Osteoblast (primary cell): Measurements from ENCODE around the gene SLAMF6. TPM values are rescaled to one million over a fixed set of nuclear protein-coding genes. Genes with fewer than 3 reads are reported as not detected.

Experiments
- DNase-seq: peaks from one replicate; pipeline ENCODE4 v3.0.0; 2011; ENCODE audit warnings: low spot score, mixed read lengths; ENCODE audit not compliant: insufficient read length; ENCODE audit errors: missing footprints
- H2AFZ ChIP-seq: 2 replicates; pipeline ENCODE4 v1.6.0; 2011; ENCODE audit warnings: mild to moderate bottlenecking, low read length
- H3K27ac ChIP-seq: 2 replicates; pipeline ENCODE4 v1.5.1; 2011; ENCODE audit warnings: mild to moderate bottlenecking, low read depth, low read length, moderate library complexity
- H3K27me3 ChIP-seq: 2 replicates; pipeline ENCODE4 v1.6.0; 2012; ENCODE audit warnings: mild to moderate bottlenecking, control low read depth, inconsistent platforms, low read length, moderate library complexity; ENCODE audit not compliant: insufficient read depth
- H3K36me3 ChIP-seq: 2 replicates; pipeline ENCODE4 v1.5.1; 2011; ENCODE audit warnings: mild to moderate bottlenecking, low read length, control low read depth, moderate library complexity; ENCODE audit not compliant: insufficient read depth
- H3K4me1 ChIP-seq: 2 replicates; pipeline ENCODE4 v1.5.1; 2011; ENCODE audit warnings: mild to moderate bottlenecking, low read length, control low read depth, moderate library complexity; ENCODE audit not compliant: insufficient read depth
- H3K4me2 ChIP-seq: 2 replicates; pipeline ENCODE4 v1.6.0; 2011; ENCODE audit warnings: mild to moderate bottlenecking, low read length; ENCODE audit not compliant: insufficient read depth
- H3K4me3 ChIP-seq: fragments of 200-600 bp; sonication (generic); 3 replicates; pipeline ENCODE4 v1.5.1; 2012; ENCODE audit warnings: mild to moderate bottlenecking, low read length, inconsistent platforms; ENCODE audit not compliant: insufficient read depth
- H3K79me2 ChIP-seq: 2 replicates; pipeline ENCODE4 v1.6.0; 2012; ENCODE audit warnings: mild to moderate bottlenecking, low read length, control low read depth, inconsistent platforms; ENCODE audit not compliant: insufficient read depth
- H3K9me3 ChIP-seq: 2 replicates; pipeline ENCODE4 v1.5.1; 2011; ENCODE audit warnings: low read depth, low read length, control low read depth
- H4K20me1 ChIP-seq: 2 replicates; pipeline ENCODE4 v1.6.0; 2012; ENCODE audit warnings: mild to moderate bottlenecking, low read length, control low read depth; ENCODE audit not compliant: insufficient read depth
- total RNA-seq: library from RNA; depleted of rRNA; stranded (reverse); fragments of >200 nt; gene quantifications from 2 replicates; pipeline ENCODE4 v1.2.3, GENCODE V29; 2012
- TF ChIP-seq, protein P1 (sequence below): IDR thresholded peaks from 2 replicates; pipeline ENCODE4 v1.5.1; 2011; ENCODE audit warnings: mild to moderate bottlenecking, low read depth, low read length, moderate library complexity; ENCODE audit errors: extremely low read depth

The SLAMF6 gene
- total RNA-seq, 1 donor: not detected

DNA sequence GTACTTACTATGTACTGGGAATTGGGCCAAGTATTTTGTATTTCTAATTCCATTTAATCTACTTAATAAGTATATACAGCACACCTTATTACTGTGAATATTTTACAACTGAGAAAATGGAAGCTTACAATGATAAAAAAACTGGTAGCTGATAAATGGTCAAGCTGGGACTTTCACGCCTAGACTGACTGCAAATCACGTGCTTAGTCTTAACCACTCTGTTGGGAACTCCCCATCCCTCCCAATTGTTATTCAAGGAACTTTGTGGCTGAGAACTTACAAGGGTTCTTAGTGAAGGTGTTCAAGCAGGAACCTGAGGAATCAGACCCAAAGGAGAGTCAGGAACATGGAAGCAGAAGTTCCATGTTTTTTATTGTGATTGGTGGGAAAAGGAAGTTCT is 29.4 kb upstream of the SLAMF6 start:
- Histone ChIP-seq H3K4me3 (no peak overlapping the region), H3K27ac (no peak overlapping the region), H3K9me3 (no peaks in the 10 kb centered on the region), H3K36me3 (no peaks in the 10 kb centered on the region), H3K4me2 (no peak overlapping the region), H2AFZ (no peak overlapping the region), H3K4me1 (no peaks in the 10 kb centered on the region), H4K20me1 (no peaks in the 10 kb centered on the region), H3K79me2 (no peaks in the 10 kb centered on the region), H3K27me3 (no peaks in the 10 kb centered on the region)
- DNase-seq: no peak
- TF ChIP-seq, protein P1, sequence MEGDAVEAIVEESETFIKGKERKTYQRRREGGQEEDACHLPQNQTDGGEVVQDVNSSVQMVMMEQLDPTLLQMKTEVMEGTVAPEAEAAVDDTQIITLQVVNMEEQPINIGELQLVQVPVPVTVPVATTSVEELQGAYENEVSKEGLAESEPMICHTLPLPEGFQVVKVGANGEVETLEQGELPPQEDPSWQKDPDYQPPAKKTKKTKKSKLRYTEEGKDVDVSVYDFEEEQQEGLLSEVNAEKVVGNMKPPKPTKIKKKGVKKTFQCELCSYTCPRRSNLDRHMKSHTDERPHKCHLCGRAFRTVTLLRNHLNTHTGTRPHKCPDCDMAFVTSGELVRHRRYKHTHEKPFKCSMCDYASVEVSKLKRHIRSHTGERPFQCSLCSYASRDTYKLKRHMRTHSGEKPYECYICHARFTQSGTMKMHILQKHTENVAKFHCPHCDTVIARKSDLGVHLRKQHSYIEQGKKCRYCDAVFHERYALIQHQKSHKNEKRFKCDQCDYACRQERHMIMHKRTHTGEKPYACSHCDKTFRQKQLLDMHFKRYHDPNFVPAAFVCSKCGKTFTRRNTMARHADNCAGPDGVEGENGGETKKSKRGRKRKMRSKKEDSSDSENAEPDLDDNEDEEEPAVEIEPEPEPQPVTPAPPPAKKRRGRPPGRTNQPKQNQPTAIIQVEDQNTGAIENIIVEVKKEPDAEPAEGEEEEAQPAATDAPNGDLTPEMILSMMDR: no peak

DNA sequence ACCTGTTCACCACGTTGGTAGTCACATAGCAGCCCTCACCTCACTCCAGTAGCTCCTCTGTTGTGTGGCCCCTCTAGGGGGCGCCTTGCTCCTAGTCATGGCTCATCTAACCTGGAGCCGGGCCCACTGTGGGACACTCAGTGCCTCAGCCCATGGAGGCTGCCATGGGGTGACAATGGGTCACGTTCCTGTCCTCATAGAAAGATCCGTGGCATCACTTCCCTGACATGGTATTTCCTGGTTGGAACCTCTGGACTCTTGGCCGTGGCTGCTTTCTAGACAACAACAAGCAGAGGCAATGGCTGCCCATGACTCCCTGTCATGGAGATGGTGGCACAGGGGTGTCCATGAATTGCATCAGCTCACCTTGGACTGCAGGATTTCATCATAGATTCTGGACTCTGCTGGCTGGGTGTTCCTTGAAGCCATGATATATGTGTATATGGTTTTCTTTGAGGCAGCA is 27.5 kb upstream of the SLAMF6 start:
- TF ChIP-seq, protein P1: no peak
- Histone ChIP-seq H3K9me3 (no peaks in the 10 kb centered on the region), H3K4me2 (no peak overlapping the region), H3K4me3 (no peak overlapping the region), H4K20me1 (no peaks in the 10 kb centered on the region), H3K27ac (no peak overlapping the region), H3K4me1 (no peaks in the 10 kb centered on the region), H3K36me3 (no peaks in the 10 kb centered on the region), H3K79me2 (no peaks in the 10 kb centered on the region), H2AFZ (no peak overlapping the region), H3K27me3 (no peaks in the 10 kb centered on the region)
- DNase-seq: no peak

DNA sequence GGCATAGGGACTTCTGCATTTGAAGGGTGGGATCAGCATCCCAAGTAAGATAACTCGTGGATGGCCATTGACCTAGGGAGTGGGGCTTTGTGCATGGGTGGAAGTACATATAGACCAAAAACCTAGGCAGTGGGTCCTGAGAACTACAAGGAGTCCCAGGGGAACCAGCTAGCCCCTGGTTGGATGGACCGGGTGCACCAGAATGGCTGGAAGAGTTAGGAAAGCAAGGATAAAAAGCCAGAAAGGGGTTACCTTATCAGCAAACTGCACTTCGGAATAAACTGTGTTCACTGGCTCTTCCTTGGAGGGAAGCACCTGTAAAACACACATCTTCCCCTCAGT is 26.6 kb upstream of the SLAMF6 start:
- Histone ChIP-seq H2AFZ (no peak overlapping the region), H3K4me3 (no peak overlapping the region), H4K20me1 (no peaks in the 10 kb centered on the region), H3K36me3 (no peaks in the 10 kb centered on the region), H3K4me1 (no peaks in the 10 kb centered on the region), H3K27ac (no peak overlapping the region), H3K27me3 (no peaks in the 10 kb centered on the region), H3K9me3 (no peaks in the 10 kb centered on the region), H3K79me2 (no peaks in the 10 kb centered on the region), H3K4me2 (no peak overlapping the region)
- TF ChIP-seq, protein P1: no peak
- no peak for DNase-seq

DNA sequence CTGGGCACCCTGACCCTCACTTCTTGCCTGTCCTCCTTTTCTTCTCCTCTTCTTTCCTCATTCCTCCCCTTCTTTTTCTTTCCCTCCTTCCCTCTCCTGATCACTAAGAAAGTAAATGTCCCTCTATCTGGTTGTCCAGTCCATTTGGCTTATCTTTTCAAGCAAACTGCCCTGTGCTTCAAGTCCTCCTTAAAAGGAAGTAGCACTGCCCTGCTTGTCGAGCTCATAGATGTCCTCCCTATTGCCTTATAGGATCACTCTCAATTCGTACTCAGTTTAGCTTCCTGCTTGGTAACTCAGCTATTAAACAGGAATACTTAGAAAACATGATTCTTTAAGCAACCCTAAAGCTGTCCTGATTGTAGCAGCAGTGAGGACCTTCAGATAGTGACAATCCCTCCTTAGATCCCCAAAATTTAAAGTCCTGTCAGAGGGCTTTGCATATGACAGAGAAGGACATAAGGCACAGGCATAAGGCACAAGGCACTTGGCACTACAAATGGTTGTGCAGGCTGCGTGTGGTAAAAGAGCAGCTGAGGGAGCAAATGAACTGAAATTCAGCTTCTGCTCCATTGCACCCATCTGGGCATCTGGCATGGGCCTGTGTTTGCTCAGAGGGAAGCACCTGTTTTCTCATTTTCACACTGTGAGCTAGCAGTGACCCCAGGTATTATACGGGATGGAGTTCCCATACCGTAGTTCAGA is 26.1 kb upstream of the SLAMF6 start:
- no peaks in the 10 kb centered on the region for H3K79me2 ChIP-seq
- H3K4me2 ChIP-seq: no peak overlapping the region
- no peak overlapping the region for H2AFZ ChIP-seq
- H4K20me1 ChIP-seq: no peaks in the 10 kb centered on the region
- no peak overlapping the region for H3K4me3 ChIP-seq
- no peak overlapping the region for H3K27ac ChIP-seq
- H3K4me1 ChIP-seq: no peaks in the 10 kb centered on the region
- no peaks in the 10 kb centered on the region for H3K27me3 ChIP-seq
- H3K36me3 ChIP-seq: no peaks in the 10 kb centered on the region
- DNase-seq: no peak
- H3K9me3 ChIP-seq: no peaks in the 10 kb centered on the region
- TF ChIP-seq, protein P1: no peak
